Fibroblast of villous mesenchyme (primary cell): ENCODE results near the gene BSN. TPM values are rescaled to one million over a fixed set of nuclear protein-coding genes. Genes with fewer than 3 reads are reported as not detected.

ENCODE experiments used
- DNase-seq: peaks from one replicate; pipeline ENCODE4 v3.0.0-alpha.2; 2010; ENCODE audit warnings: low read depth
- H3K4me3 ChIP-seq: 2 replicates; pipeline ENCODE4 v1.5.1; 2011; ENCODE audit warnings: low read depth, mild to moderate bottlenecking, low read length
- total RNA-seq: library from RNA; depleted of rRNA; stranded (reverse); fragments of >200 nt; gene quantifications from 2 replicates; pipeline ENCODE4 v1.2.3, GENCODE V29; 2012
- TF ChIP-seq, protein P1 (sequence below): IDR thresholded peaks from 2 replicates; pipeline ENCODE4 v1.5.1; 2012; ENCODE audit warnings: low read depth, mild to moderate bottlenecking, low read length; ENCODE audit not compliant: insufficient read depth

Gene BSN
- total RNA-seq, 1 donor = under 0.01 TPM

DNA sequence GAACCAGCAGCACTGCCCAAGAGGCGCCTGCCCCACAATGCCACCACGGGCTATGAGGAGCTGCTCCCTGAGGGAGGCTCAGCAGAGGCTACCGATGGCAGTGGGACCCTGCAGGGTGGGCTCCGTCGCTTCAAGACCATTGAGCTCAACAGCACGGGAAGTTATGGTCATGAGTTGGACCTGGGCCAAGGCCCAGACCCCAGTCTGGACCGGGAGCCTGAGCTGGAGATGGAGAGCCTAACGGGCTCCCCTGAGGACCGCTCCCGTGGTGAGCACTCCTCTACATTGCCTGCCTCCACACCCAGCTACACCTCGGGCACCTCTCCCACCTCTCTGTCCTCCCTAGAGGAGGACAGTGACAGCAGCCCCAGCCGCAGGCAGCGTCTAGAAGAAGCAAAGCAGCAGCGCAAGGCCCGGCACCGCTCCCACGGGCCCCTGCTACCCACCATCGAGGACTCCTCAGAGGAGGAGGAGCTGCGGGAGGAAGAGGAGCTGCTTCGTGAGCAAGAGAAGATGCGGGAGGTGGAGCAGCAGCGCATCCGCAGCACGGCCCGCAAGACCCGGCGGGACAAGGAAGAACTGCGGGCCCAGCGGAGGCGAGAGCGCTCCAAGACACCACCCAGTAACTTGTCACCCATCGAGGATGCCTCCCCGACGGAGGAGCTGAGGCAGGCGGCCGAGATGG lies 98.1 kb downstream of the BSN start:
- DNase-seq = no peak
- TF ChIP-seq, protein P1, sequence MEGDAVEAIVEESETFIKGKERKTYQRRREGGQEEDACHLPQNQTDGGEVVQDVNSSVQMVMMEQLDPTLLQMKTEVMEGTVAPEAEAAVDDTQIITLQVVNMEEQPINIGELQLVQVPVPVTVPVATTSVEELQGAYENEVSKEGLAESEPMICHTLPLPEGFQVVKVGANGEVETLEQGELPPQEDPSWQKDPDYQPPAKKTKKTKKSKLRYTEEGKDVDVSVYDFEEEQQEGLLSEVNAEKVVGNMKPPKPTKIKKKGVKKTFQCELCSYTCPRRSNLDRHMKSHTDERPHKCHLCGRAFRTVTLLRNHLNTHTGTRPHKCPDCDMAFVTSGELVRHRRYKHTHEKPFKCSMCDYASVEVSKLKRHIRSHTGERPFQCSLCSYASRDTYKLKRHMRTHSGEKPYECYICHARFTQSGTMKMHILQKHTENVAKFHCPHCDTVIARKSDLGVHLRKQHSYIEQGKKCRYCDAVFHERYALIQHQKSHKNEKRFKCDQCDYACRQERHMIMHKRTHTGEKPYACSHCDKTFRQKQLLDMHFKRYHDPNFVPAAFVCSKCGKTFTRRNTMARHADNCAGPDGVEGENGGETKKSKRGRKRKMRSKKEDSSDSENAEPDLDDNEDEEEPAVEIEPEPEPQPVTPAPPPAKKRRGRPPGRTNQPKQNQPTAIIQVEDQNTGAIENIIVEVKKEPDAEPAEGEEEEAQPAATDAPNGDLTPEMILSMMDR = no peak
- H3K4me3 ChIP-seq = no peak overlapping the region

DNA sequence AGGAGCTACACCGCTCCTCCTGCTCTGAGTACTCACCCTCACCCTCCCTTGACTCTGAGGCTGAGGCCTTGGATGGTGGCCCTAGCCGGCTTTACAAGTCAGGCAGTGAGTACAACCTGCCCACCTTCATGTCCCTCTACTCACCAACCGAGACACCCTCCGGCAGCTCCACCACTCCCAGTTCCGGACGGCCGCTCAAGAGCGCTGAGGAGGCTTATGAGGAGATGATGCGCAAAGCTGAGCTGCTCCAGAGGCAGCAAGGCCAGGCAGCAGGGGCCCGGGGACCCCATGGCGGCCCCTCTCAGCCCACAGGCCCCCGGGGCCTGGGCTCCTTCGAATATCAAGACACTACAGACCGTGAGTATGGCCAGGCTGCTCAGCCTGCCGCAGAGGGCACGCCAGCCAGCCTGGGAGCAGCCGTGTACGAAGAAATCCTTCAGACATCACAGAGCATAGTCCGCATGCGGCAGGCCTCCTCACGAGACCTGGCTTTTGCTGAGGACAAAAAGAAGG lies 98.7 kb downstream of the BSN start:
- no peak for DNase-seq
- TF ChIP-seq, protein P1 = no peak
- H3K4me3 ChIP-seq = no peak overlapping the region

DNA sequence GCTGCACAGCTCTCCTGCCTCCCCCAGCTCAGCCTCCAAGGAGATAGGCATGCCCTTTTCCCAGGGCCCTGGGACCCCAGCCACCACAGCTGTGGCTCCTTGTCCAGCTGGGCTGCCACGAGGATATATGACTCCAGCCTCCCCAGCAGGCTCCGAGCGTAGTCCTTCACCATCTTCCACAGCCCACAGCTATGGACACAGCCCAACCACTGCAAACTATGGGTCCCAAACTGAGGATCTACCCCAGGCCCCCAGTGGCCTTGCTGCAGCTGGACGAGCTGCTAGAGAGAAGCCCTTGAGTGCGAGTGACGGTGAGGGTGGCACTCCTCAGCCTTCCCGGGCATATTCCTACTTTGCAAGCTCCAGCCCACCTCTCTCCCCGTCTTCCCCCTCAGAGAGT lies 99.3 kb downstream of the BSN start:
- no peak for DNase-seq
- H3K4me3 ChIP-seq = no peak overlapping the region
- TF ChIP-seq, protein P1 = no peak

DNA sequence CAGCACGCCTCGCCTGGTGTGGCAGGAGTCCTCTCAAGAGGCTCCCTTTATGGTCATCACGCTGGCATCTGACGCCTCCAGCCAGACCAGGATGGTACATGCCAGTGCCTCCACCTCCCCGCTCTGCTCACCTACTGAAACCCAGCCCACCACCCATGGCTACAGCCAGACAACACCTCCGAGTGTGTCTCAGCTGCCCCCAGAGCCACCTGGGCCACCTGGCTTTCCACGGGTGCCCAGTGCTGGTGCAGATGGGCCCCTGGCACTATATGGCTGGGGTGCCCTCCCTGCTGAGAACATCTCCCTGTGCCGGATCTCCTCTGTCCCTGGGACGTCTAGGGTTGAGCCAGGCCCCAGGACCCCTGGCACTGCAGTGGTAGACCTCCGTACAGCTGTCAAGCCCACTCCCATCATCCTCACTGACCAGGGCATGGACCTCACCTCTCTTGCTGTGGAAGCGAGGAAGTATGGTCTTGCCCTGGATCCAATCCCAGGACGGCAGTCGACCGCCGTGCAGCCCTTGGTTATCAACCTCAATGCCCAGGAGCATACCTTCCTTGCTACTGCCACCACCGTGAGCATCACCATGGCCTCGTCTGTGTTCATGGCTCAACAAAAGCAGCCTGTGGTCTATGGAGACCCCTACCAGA lies 100.0 kb downstream of the BSN start:
- no peak overlapping the region for H3K4me3 ChIP-seq
- TF ChIP-seq, protein P1 = no peak
- no peak for DNase-seq

DNA sequence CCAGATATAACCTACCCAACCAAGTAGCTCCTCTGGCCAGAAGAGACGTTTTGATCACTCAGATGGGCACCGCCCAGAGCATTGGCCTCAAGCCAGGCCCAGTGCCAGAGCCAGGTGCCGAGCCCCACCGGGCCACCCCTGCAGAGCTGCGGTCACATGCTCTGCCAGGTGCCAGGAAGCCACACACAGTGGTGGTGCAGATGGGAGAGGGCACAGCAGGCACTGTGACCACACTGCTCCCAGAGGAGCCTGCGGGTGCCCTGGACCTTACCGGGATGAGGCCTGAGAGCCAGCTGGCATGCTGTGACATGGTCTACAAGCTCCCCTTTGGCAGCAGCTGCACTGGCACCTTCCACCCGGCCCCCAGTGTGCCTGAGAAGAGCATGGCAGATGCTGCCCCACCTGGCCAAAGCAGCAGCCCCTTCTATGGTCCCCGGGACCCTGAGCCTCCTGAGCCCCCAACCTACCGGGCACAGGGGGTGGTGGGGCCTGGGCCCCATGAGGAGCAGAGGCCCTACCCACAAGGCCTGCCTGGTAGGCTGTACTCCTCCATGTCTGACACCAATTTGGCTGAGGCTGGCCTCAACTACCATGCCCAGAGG lies 100.8 kb downstream of the BSN start:
- TF ChIP-seq, protein P1 = no peak
- no peak overlapping the region for H3K4me3 ChIP-seq
- no peak for DNase-seq

DNA sequence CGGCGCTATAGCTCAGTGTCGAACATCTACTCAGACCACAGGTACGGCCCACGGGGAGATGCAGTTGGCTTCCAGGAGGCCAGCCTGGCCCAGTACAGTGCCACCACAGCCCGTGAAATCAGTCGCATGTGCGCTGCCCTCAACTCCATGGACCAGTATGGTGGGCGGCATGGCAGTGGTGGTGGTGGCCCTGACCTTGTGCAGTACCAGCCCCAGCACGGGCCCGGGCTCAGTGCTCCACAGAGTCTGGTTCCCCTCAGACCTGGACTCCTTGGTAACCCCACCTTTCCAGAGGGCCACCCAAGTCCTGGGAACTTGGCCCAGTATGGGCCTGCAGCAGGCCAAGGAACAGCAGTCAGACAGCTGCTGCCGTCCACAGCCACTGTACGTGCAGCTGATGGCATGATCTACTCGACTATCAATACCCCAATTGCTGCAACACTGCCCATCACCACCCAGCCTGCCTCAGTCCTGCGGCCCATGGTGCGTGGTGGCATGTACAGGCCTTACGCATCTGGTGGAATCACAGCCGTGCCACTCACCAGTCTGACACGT lies 101.5 kb downstream of the BSN start:
- TF ChIP-seq, protein P1 = no peak
- H3K4me3 ChIP-seq = no peak overlapping the region
- DNase-seq = no peak
